GM23338 (cell line): ENCODE measurements around the gene RNF32. TPM values are rescaled to one million over a fixed set of nuclear protein-coding genes. Genes with fewer than 3 reads are reported as not detected.
A peak's percentile ranks its signal among the peaks of the same experiment; 100 is the strongest.

Experiments used
- ATAC-seq: fragments of 200-7000 bp; cut with Tn5 transposase; 3 replicates; pipeline ENCODE4 v1.9.1; 2020
- DNase-seq: peaks from one replicate; pipeline ENCODE4 v3.0.0-alpha.2; 2015; ENCODE audit warnings: low spot score
- H2AFZ ChIP-seq: fragments of 200-600 bp; sonication (generic); 2 replicates; pipeline ENCODE4 v1.8.0; 2016; ENCODE audit warnings: antibody characterized with exemption, mild to moderate bottlenecking, moderate library complexity
- H3F3A ChIP-seq: fragments of 200-600 bp; sonication (generic); replicated peaks from 2 replicates; pipeline ENCODE4 v1.8.0; 2017; ENCODE audit warnings: antibody characterized with exemption, mixed run types, low read depth
- H3K27ac ChIP-seq: fragments of 200-600 bp; sonication (generic); 2 replicates; pipeline ENCODE4 v1.6.1; 2016; ENCODE audit warnings: low read depth
- H3K27me3 ChIP-seq: fragments of 200-600 bp; sonication (generic); 2 replicates; pipeline ENCODE4 v1.8.0; 2016; ENCODE audit warnings: mild to moderate bottlenecking, mixed run types, moderate library complexity; ENCODE audit not compliant: insufficient read depth
- H3K36me3 ChIP-seq: fragments of 200-600 bp; sonication (generic); 2 replicates; pipeline ENCODE4 v1.8.0; 2016; ENCODE audit warnings: mild to moderate bottlenecking; ENCODE audit not compliant: insufficient read depth
- H3K4me1 ChIP-seq: fragments of 200-600 bp; sonication (generic); 2 replicates; pipeline ENCODE4 v1.8.0; 2016; ENCODE audit warnings: mild to moderate bottlenecking, moderate library complexity; ENCODE audit not compliant: insufficient read depth
- H3K4me2 ChIP-seq: fragments of 200-600 bp; sonication (generic); 2 replicates; pipeline ENCODE4 v1.7.1; 2017; ENCODE audit warnings: mixed run types
- H3K4me3 ChIP-seq: fragments of 200-600 bp; sonication (generic); 2 replicates; pipeline ENCODE4 v1.6.1; 2016; ENCODE audit warnings: mixed run types
- H3K79me2 ChIP-seq: fragments of 200-600 bp; sonication (generic); replicated peaks from 2 replicates; pipeline ENCODE4 v1.8.0; 2017; ENCODE audit warnings: mild to moderate bottlenecking; ENCODE audit not compliant: insufficient read depth
- H3K9me2 ChIP-seq: fragments of 200-600 bp; sonication (generic); 2 replicates; pipeline ENCODE4 v1.8.0; 2017; ENCODE audit not compliant: insufficient read depth
- H4K20me1 ChIP-seq: fragments of 200-600 bp; sonication (generic); replicated peaks from 2 replicates; pipeline ENCODE4 v1.8.0; 2017; ENCODE audit warnings: mild to moderate bottlenecking; ENCODE audit not compliant: insufficient read depth
- H3K27ac Mint-ChIP-seq: 2 replicates; pipeline ENCODE4 v1.8.0; 2020; ENCODE audit warnings: inconsistent platforms, mild to moderate bottlenecking, moderate library complexity, mixed read lengths
- H3K27me3 Mint-ChIP-seq: 3 replicates; pipeline ENCODE4 v1.8.0; 2022; ENCODE audit warnings: low read depth, mild to moderate bottlenecking, moderate library complexity, mixed read lengths, inconsistent platforms; ENCODE audit not compliant: insufficient read depth, poor library complexity
- H3K36me3 Mint-ChIP-seq: 3 replicates; pipeline ENCODE4 v1.8.0; 2021; ENCODE audit warnings: low read depth, mild to moderate bottlenecking, inconsistent platforms, moderate library complexity, mixed read lengths
- H3K4me1 Mint-ChIP-seq: 3 replicates; pipeline ENCODE4 v1.8.0; 2020; ENCODE audit warnings: mild to moderate bottlenecking, inconsistent platforms, mixed read lengths
- H3K4me3 Mint-ChIP-seq: 3 replicates; pipeline ENCODE4 v1.8.0; 2021; ENCODE audit warnings: moderate library complexity, mild to moderate bottlenecking, inconsistent platforms, mixed read lengths
- H3K9me3 Mint-ChIP-seq: 3 replicates; pipeline ENCODE4 v1.8.0; 2020; ENCODE audit warnings: moderate library complexity, mild to moderate bottlenecking, inconsistent platforms, mixed read lengths
- CREB1 ChIP-seq: fragments of 250-450 bp; sonication (Bioruptor Pico); IDR thresholded peaks from 2 replicates; pipeline ENCODE4 v1.5.0; 2020; ENCODE audit warnings: low read depth, mild to moderate bottlenecking, moderate library complexity
- CTCF ChIP-seq, 2 experiments: fragments of 200-600 bp in 1 of 2; sonication (generic) in 1 of 2; conservative IDR thresholded peaks; 2 replicates each; pipeline versions ENCODE4 v1.5.1 to v1.6.1; 2016 to 2017; ENCODE audit warnings: antibody characterized with exemption in 2 of 2, low read depth in 2 of 2, mild to moderate bottlenecking in 2 of 2, moderate library complexity in 1 of 2
- ETS1 ChIP-seq: IDR thresholded peaks from 2 replicates; pipeline ENCODE4 v1.6.1; 2016; ENCODE audit warnings: antibody characterized with exemption
- EZH2 ChIP-seq: fragments of 200-600 bp; sonication (generic); IDR thresholded peaks from one replicate; pipeline ENCODE4 v1.8.0; 2017; ENCODE audit warnings: antibody characterized with exemption, mild to moderate bottlenecking, low read depth; ENCODE audit not compliant: unreplicated experiment
- EZH2phosphoT487 ChIP-seq: fragments of 200-600 bp; sonication (generic); IDR thresholded peaks from one replicate; pipeline ENCODE4 v1.8.1; 2018; ENCODE audit warnings: antibody characterized with exemption; ENCODE audit not compliant: unreplicated experiment
- JUNB ChIP-seq: IDR thresholded peaks from one replicate; pipeline ENCODE4 v1.6.1; 2016; ENCODE audit warnings: antibody characterized with exemption; ENCODE audit not compliant: unreplicated experiment
- NANOG ChIP-seq: IDR thresholded peaks from 2 replicates; pipeline ENCODE4 v1.6.1; 2016; ENCODE audit warnings: antibody characterized with exemption, borderline replicate concordance
- POLR2AphosphoS5 ChIP-seq: IDR thresholded peaks from 2 replicates; pipeline ENCODE4 v1.6.1; 2016; ENCODE audit warnings: antibody characterized with exemption, low read depth
- REST ChIP-seq: IDR thresholded peaks from one replicate; pipeline ENCODE4 v1.6.1; 2018; ENCODE audit warnings: antibody characterized with exemption; ENCODE audit not compliant: unreplicated experiment
- STAT1 ChIP-seq: IDR thresholded peaks from one replicate; pipeline ENCODE4 v1.6.1; 2016; ENCODE audit warnings: antibody characterized with exemption; ENCODE audit not compliant: unreplicated experiment
- ZNF114 ChIP-seq: fragments of 250-450 bp; sonication (Bioruptor Pico); IDR thresholded peaks from 2 replicates; pipeline ENCODE4 v1.5.0; 2020; ENCODE audit warnings: mild to moderate bottlenecking, moderate library complexity
- ZNF331 ChIP-seq: fragments of 250-450 bp; sonication (Bioruptor Pico); IDR thresholded peaks from 2 replicates; pipeline ENCODE4 v1.5.0; 2020; ENCODE audit warnings: low read depth, mild to moderate bottlenecking, moderate library complexity
- ZNF462 ChIP-seq: fragments of 250-450 bp; sonication (Bioruptor Pico); IDR thresholded peaks from 2 replicates; pipeline ENCODE4 v1.5.0; 2020; ENCODE audit warnings: mild to moderate bottlenecking, moderate library complexity
- polyA plus RNA-seq: library from polyadenylated mRNA; unstranded; fragments of >200 nt; fragmentation: Nextera tagmentation; extraction: Ambion mirVana; gene quantifications from 2 replicates; pipeline ENCODE4 v1.2.1, GENCODE V29; 2016
- total RNA-seq: library from RNA; depleted of rRNA; stranded (reverse); fragments of >200 nt; shearing (Covaris generic); gene quantifications from 2 replicates; pipeline ENCODE4 v1.2.3, GENCODE V29; 2014

The RNF32 gene
- total and polyA plus RNA-seq, 2 experiments from 2014 or later: 0.56 to 2.0 TPM

GRCh38 chr7:156659961-156660360 lies 19.4 kb downstream of the RNF32 start:
- no peaks in the 10 kb centered on the region for H3K79me2 ChIP-seq
- Mint-ChIP-seq H3K4me1 (peaks cover 11% of the 10 kb centered on the region; the same call in 2 of the 3 replicates), H3K4me3 (no peak overlapping the region), H3K36me3 (no peaks in the 10 kb centered on the region), H3K27me3 (peaks cover 3% of the 10 kb centered on the region), H3K27ac (no peak overlapping the region), H3K9me3 (no peaks in the 10 kb centered on the region)
- H3F3A ChIP-seq: no peaks in the 10 kb centered on the region
- H3K9me2 ChIP-seq: no peaks in the 10 kb centered on the region
- no peaks in the 10 kb centered on the region for H3K36me3 ChIP-seq
- H3K4me1 ChIP-seq: no peaks in the 10 kb centered on the region
- no peak overlapping the region for H3K4me3 ChIP-seq
- no peaks in the 10 kb centered on the region for H4K20me1 ChIP-seq
- H3K27ac ChIP-seq: no peak overlapping the region
- H2AFZ ChIP-seq: no peak overlapping the region
- TF ChIP-seq EZH2phosphoT487 (no peak), EZH2 (no peak), ZNF462 (no peak), CREB1 (CRISPR knock-in tag) (no peak), JUNB (no peak), CTCF (conservative IDR thresholded peaks at IDR 0.05; ENCODE audit: low read depth in 2 of 2) (no peak), STAT1 (no peak), ZNF114 (CRISPR knock-in tag) (no peak), ETS1 (no peak), ZNF331 (CRISPR knock-in tag) (no peak), NANOG (no peak), REST (no peak), POLR2AphosphoS5 (no peak)
- DNase-seq: no peak
- H3K4me2 ChIP-seq: no peak overlapping the region
- peak; percentile 68 for ATAC-seq
- H3K27me3 ChIP-seq: no peaks in the 10 kb centered on the region
